Esophagus muscularis mucosa (tissue), 3 donors: ENCODE results near the gene TMEM39A.

Experiments used
- CTCF ChIP-seq, 3 experiments: fragments of 200-600 bp in 2 of 3; fragments of 450-650 bp in 1 of 3; sonication (generic) in 2 of 3; IDR thresholded peaks; one replicate each; pipeline ENCODE4 v1.5.1; 2017 to 2019; ENCODE audit warnings: antibody characterized with exemption in 3 of 3, mild to moderate bottlenecking in 2 of 3, moderate library complexity in 1 of 3
- POLR2A ChIP-seq: fragments of 450-650 bp; IDR thresholded peaks from one replicate; pipeline ENCODE4 v1.6.1; 2017; ENCODE audit warnings: antibody characterized with exemption, moderate library complexity, mild to moderate bottlenecking, low read depth
- POLR2AphosphoS5 ChIP-seq, 2 donors: sonication (generic); formaldehyde crosslinking; IDR thresholded peaks; one replicate each; pipeline ENCODE4 v1.6.1; 2017; ENCODE audit warnings: antibody characterized with exemption in 2 of 2

GRCh38 chr3:119457246-119457645, 6.2 kb downstream of the TMEM39A start:
- no peak for TF ChIP-seq CTCF (IDR thresholded peaks at IDR 0.05)
- no peak for TF ChIP-seq POLR2AphosphoS5 (IDR thresholded peaks at IDR 0.05)
- no peak for TF ChIP-seq POLR2A
